Globus pallidus (tissue), 1 donor: ENCODE measurements around the gene MAPK14.

Source experiments
- DNase-seq: peaks from one replicate; pipeline ENCODE4 v3.0.0-alpha.2; 2015; ENCODE audit warnings: low spot score

Gene MAPK14

DNA sequence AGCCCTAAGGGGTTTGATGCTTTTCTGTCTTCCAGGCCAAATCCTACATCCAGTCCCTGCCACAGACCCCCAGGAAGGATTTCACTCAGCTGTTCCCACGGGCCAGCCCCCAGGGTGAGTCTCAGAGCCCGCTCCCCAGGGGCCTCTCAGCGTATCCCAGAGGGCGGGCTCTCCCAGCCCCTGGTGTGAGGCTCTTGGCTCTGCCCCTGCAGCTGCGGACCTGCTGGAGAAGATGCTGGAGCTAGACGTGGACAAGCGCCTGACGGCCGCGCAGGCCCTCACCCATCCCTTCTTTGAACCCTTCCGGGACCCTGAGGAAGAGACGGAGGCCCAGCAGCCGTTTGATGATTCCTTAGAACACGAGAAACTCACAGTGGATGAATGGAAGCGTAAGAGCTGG, 111.1 kb downstream of the MAPK14 start:
- DNase-seq, result no peak

DNA sequence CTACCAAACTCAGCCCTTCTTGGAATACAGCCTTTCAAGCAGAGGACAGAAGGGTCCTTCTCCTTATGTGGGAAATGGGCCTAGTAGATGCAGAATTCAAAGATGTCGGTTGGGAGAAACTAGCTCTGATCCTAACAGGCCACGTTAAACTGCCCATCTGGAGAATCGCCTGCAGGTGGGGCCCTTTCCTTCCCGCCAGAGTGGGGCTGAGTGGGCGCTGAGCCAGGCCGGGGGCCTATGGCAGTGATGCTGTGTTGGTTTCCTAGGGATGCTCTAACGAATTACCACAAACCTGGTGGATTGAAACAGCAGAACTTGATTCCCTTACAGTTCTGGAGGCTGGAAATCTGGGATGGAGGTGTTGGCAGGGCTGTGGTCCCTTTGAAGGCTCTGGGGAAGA, 111.8 kb downstream of the MAPK14 start:
- DNase-seq, result no peak

DNA sequence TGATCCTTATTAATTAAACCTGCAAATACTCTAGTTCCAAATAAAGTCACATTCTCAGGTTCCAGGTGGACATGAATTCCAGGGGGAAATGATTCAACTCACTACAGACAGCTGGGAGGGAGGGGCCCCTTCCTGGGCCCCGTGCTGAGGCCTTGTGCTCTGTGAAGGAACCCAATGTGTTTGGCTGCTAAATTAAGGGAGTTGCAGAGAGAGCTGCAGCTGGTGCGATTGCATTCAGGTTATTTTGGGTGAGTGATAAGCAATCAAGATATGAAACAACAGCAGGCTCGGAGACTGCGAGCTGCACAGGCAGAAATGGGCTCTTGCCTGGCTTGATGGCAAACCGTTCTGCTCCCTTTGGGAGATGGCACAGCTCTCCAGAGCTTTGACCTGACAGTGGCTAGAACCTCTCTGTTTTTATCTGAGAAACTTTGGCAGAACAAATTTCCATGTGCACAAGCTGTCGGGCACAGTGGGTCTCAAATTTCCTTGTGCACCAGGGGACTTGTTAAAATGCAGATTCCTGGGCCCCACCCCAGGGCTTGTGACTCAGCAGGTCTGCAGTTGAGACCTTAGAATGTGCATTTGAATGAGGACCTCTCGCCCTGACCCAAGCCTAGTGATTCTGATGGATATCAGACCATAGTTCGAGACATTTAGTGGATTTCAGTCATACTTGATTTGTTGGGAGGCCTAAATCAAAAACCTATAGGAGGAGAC, 112.5 kb downstream of the MAPK14 start:
- DNase-seq, result no peak

DNA sequence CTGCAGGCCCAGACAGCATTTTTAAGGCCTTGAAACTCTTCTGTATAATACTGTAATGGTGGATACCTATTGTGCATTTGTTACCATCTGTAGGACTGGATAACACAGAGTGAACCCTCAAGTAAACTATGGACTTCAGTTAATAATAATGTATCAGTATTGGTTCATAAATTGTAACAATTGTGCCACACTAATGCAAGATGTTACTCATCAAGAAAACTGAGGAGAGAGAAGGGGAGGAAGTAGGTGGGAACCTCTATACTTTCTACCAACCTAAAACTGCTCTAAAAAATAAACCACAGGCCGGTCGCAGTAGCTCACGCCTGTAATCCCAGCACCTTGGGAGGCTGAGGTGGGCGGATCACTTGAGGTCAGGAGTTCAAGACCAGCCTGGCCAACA, 113.5 kb downstream of the MAPK14 start:
- DNase-seq, result no peak

DNA sequence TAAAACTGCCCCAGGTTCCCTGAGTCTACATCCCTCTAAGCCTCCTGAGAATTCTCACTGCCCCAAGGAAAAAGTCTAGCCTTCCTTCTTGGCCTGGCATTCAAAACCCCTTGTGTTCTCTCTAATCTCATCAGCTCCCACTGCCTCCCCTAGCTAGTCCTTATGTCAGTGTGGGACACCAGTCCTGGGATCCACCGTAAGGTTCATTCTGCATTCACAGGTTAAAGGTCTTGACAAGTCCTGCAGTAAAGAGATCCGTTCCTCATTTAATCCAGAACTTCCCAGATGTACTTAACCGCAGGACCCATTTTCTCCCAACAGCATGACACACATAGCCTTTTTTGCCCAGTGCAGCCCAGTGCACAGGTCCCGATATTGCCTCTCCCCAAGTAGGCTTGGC, 114.4 kb downstream of the MAPK14 start:
- no peak for DNase-seq

DNA sequence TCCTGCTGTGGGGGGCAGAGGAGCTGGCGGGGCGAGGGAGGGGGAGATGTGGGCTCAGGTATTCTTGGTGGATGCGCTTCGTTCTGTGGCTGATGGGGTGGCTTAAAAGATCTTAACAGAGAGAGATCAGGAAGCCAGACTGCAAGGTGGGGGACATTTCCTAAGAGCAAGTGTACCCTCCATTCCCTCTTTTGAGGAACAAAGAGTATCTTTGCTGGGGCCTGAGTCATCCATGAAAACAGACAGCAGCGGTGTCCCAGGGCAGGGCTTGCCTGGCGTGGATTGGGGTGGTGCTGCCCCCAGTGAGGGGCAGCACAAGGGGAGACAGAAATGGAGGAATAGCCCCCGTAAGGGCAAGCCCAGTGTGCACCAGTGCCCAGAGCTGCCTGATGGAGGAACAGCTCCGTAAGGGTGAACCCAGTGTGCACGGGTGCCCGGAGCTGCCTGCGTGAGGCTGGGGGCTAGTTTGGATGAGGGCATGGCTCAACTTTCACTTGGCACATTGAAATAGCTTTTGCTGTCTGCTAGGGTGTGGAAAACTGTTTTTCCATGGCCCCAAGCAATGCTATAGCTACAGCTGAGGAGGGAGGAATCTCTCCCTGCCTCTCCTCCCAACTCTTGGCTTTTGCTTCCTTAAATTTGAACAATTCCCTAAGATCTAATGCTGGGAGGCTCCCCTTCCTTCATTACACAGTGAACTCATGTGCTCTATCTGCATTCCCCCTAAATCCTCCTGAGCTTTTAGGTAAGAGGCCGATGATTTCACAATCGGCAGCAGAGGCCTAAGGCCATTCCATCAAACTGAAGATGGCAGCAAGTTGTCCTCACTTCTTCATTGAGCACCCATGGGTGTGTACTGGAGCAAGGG, 115.6 kb downstream of the MAPK14 start:
- DNase-seq, result no peak

DNA sequence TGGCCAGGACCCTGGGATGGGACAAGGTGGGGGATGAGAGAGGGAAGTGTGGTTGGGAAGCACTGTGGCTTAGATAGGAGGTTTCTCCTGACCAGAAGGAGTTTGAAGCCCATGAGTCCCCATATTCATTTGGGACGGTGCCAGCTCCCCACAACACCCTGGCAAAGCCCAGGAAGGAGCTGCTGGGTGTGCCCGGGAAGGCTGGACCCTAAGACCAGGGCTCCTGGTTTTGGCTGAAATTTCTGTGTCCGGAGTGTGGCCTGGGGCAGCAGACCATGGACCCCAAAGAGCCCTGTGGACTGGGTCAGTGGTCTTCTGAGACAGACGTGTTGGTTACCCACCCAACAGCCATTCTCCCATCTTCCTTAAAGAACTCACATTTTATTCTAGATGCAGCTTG, 117.9 kb downstream of the MAPK14 start:
- DNase-seq, result no peak

DNA sequence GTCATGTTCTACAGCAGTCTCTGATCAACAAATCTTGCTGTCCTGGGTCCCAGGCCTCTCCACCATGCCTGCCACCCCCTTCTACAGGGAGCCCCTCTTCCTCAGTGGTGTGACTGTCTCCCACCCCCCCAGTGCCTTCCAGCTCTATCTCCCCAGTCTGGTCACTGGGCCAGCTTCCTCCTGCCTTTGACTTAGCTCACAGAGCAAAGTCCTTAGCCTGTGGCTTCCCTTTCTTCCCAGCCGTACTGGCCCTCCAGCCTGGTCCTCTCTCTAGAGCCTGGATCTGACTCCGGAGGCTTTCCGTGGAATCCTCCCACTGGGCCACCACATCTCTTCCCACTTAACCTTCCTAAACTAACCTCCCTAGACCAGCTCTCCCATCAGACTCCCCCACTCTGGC, 119.7 kb downstream of the MAPK14 start:
- no peak for DNase-seq

DNA sequence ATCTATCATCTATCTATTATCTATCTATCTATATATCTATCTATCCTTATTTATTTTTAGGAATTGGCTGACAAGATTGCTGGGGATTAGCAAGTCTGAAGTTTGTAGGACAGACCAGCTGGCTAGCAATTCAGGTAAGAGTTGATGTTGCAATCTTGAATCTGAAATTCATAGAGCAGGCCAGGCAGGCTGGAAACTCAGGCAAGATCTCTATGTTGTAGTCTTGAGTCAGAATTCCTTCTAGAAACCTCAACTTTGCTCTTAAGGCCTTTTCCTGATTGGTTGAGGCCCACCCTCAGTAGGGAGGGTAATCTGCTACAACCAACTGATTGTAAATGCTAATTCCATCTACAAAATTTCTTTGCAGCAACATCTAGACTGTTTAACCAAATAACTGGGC, 121.9 kb downstream of the MAPK14 start:
- DNase-seq, result no peak

DNA sequence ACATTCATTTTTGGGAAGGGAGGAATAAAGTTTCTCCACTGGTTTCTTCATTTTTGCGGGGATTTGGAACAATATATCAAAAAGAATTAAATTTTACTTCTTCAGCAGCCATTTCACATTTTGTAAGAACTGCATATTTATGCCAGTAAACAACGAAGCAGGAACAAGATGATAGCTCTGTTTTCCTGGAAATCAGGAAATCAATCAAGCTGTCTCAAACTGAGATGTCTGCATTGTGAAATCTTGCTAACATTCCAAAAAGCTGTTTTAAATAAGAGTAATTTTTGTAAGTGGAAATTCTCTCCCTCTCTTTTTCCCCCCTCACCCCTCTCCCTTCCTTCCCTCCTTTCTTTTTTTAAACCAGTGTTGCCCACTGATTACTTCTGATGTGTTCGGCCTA, 122.7 kb downstream of the MAPK14 start:
- DNase-seq, result no peak

DNA sequence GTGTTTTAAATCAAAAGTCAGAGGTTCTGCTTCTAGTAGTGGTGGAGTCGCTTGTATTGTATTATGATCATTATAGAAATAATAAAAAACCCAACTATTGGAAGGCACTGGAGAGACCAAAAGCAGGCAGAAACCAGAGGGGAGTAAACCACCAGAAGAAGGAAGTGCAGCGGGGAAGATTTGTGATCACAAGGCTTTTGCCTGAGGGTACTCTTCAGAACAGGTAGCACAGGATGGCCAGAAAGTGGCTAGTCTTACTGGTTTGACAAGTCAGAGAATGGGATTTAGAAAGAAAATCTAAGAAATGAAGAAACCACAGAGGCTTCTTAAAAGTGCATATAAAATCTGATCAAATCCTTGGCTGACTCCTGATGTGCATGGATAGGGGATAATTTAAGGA, 126.7 kb downstream of the MAPK14 start:
- no peak for DNase-seq

DNA sequence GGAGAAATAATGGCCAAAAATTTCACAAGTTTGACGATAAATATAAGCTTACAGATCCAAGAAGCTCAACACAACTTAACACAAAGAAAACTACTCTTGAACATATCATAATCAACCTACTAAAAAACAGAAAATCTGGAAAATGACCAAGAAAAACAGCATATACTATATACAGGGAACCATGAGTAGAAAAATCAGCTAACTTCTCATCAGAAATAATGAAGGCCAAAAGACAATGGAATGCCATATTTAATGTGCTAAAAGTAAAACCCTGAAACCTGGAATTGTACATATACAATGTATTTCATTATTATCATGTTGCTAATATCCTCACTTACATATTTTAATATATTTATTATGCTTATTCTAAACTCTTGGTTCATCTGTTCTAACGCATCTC, 128.1 kb downstream of the MAPK14 start:
- no peak for DNase-seq

DNA sequence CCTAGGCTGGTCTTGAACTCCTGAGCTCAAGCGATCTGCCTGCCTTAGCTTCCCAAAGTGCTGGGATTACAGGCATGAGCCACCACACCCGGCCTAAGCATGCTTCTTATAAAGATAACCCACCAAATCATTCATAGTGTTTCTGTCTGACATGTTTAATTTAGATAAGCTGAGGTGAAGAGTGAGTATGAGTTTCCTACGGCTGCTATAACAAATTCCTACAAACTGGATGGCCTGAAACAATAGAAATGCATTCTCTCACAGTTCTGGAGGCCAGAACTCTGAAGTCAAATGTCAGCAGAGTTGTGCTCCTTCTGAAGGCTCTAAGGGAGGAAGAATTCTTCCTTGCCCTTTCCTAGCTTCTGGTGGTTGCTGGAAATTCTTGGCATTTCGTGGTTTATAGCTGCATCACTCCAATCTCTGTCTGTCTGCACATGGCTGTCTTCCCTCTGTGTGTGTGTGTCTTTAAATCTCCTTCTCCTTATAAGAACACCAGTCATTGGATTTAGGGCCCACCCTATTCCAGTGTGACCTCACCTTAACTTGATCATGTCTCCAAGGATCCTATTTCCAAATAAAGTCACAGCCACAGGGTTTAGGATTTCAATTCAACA, 132.6 kb downstream of the MAPK14 start:
- DNase-seq, result no peak
